ENCODE measurements around the gene PQBP1.

The PQBP1 gene

GRCh38 chrX:48891402-48892288 is 6.1 kb upstream of the PQBP1 start:
- Histone ChIP-seq H2AFZ (ENCODE audit: low read length) (no peak overlapping the region), H3K36me3 (ENCODE audit: insufficient read depth, low read length) (peaks cover 30% of the 10 kb centered on the region), H3K9ac (ENCODE audit: low read length) (peak overlapping the region; percentile 42; the same call in 1 of the 2 replicates), H3K27me3 (ENCODE audit: insufficient read depth, low read length) (no peaks in the 10 kb centered on the region), H4K20me1 (ENCODE audit: insufficient read depth, low read length) (no peaks in the 10 kb centered on the region), H3K79me2 (ENCODE audit: insufficient read depth, low read length) (peaks cover 3% of the 10 kb centered on the region; the same call in 1 of the 2 replicates), H3K27ac (ENCODE audit: low read depth, low read length, poor library complexity, severe bottlenecking) (no peak overlapping the region), H3K4me3 (ENCODE audit: low read depth, low read length, poor library complexity, severe bottlenecking) (peak overlapping the region; percentile 56), H3K9me2 (ENCODE audit: low read depth, low read length) (no peaks in the 10 kb centered on the region), H3F3A (ENCODE audit: insufficient read depth, low read length) (no peaks in the 10 kb centered on the region), H3K4me2 (ENCODE audit: low read length) (peak overlapping the region; percentile 81), H3K4me1 (ENCODE audit: insufficient read depth, low read length, severe bottlenecking) (peaks cover 19% of the 10 kb centered on the region), H3K9me3 (ENCODE audit: low read length) (no peaks in the 10 kb centered on the region)
- TF ChIP-seq CTCF (IDR thresholded peaks at IDR 0.05; ENCODE audit: low read length) (peak; percentile 32), EZH2 (IDR thresholded peaks at IDR 0.05; ENCODE audit: borderline replicate concordance, low read length) (no peak)

GRCh38 chrX:48892896-48893295 is 4.8 kb upstream of the PQBP1 start:
- Histone ChIP-seq H3K9ac (ENCODE audit: low read length) (no peak overlapping the region), H3K9me2 (ENCODE audit: low read depth, low read length) (no peaks in the 10 kb centered on the region), H3K27ac (ENCODE audit: low read depth, low read length, poor library complexity, severe bottlenecking) (no peak overlapping the region), H2AFZ (ENCODE audit: low read length) (no peak overlapping the region), H3K4me1 (ENCODE audit: insufficient read depth, low read length, severe bottlenecking) (peaks cover 22% of the 10 kb centered on the region), H3K4me2 (ENCODE audit: low read length) (no peak overlapping the region), H3F3A (ENCODE audit: insufficient read depth, low read length) (no peaks in the 10 kb centered on the region), H3K36me3 (ENCODE audit: insufficient read depth, low read length) (peaks cover 30% of the 10 kb centered on the region), H3K27me3 (ENCODE audit: insufficient read depth, low read length) (no peaks in the 10 kb centered on the region), H3K79me2 (ENCODE audit: insufficient read depth, low read length) (peaks cover 6% of the 10 kb centered on the region; the same call in 1 of the 2 replicates), H4K20me1 (ENCODE audit: insufficient read depth, low read length) (no peaks in the 10 kb centered on the region), H3K9me3 (ENCODE audit: low read length) (no peaks in the 10 kb centered on the region), H3K4me3 (ENCODE audit: low read depth, low read length, poor library complexity, severe bottlenecking) (no peak overlapping the region)
- TF ChIP-seq CTCF (IDR thresholded peaks at IDR 0.05; ENCODE audit: low read length) = no peak
- TF ChIP-seq EZH2 (IDR thresholded peaks at IDR 0.05; ENCODE audit: borderline replicate concordance, low read length) = no peak

GRCh38 chrX:48893556-48894348 is 4.0 kb upstream of the PQBP1 start:
- H3K27ac ChIP-seq (ENCODE audit: low read depth, low read length, poor library complexity, severe bottlenecking) = no peak overlapping the region
- no peaks in the 10 kb centered on the region for H3K27me3 ChIP-seq (ENCODE audit: insufficient read depth, low read length)
- TF ChIP-seq CTCF (IDR thresholded peaks at IDR 0.05; ENCODE audit: low read length) (no peak), EZH2 (IDR thresholded peaks at IDR 0.05; ENCODE audit: borderline replicate concordance, low read length) (no peak)
- H3K79me2 ChIP-seq (ENCODE audit: insufficient read depth, low read length) = peaks cover 6% of the 10 kb centered on the region; the same call in 1 of the 2 replicates
- no peak overlapping the region for H3K9ac ChIP-seq (ENCODE audit: low read length)
- peaks cover 27% of the 10 kb centered on the region for H3K4me1 ChIP-seq (ENCODE audit: insufficient read depth, low read length, severe bottlenecking)
- H4K20me1 ChIP-seq (ENCODE audit: insufficient read depth, low read length) = no peaks in the 10 kb centered on the region
- H3K9me3 ChIP-seq (ENCODE audit: low read length) = no peaks in the 10 kb centered on the region
- H3K9me2 ChIP-seq (ENCODE audit: low read depth, low read length) = no peaks in the 10 kb centered on the region
- H3K4me3 ChIP-seq (ENCODE audit: low read depth, low read length, poor library complexity, severe bottlenecking) = no peak overlapping the region
- peaks cover 30% of the 10 kb centered on the region for H3K36me3 ChIP-seq (ENCODE audit: insufficient read depth, low read length)
- H2AFZ ChIP-seq (ENCODE audit: low read length) = no peak overlapping the region
- no peak overlapping the region for H3K4me2 ChIP-seq (ENCODE audit: low read length)
- no peaks in the 10 kb centered on the region for H3F3A ChIP-seq (ENCODE audit: insufficient read depth, low read length)

Measured in OCI-LY1 (cell line).